Posterior cingulate gyrus (tissue), 11 donors: ENCODE measurements around the gene TAF1C.

Source experiments
- DNase-seq, 10 donors: peaks; one replicate each; pipeline versions ENCODE4 v3.0.0 to v3.0.0-alpha.2; 2020 to 2021; ENCODE audit warnings: mixed read lengths in 3 of 10
- intact Hi-C: fragments of 100-400 bp; cut with DNase I; formaldehyde crosslinking; loops from one replicate; pipeline ENCODE4 v1.15.1; 2023

Gene TAF1C

DNA sequence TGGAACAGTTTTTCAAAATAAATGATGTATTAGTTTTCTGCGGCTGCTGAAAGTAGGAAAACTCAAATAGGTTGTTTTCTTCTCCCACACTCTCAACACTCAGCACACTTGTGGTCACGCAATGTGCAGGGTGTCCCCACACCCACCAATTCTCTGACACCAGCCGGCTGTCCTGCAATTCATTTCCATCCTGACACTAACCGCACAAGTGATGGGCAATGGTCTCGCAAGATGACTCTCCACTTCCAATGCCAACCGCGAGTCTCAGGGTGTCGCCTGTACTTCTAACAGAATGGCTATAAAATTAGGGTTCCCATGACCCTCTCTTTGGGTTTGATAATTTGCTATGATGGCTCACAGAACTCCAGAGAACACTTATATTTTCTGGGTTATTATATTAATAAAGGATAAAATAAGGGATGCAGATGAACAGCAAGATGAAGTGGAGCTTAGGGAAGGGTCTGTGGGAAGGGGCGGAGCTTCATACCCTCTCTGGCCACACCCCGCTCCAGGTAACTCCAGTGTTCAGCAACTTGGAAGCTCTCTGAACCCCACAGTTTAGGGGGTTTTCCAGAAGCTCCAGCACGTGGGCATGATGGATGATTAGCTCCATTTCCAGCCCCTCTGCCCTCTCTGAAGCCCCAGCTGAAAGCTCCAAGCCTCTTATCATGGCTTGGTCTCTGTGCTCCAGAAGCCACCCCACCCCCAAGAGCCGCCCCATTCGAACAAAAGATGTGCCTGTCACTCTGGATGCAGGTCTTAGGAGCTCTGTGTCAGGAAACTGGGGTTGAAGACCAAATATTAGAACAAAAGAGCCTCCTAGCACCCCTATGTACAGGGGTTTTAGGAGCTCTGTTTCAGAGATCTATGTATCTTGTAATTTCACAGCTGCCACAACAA is 19.8 kb downstream of the TAF1C start:
- intact Hi-C loops, result no loop called here
- DNase-seq, result peak in 1 of 10 donors; percentile 31

- peak in 1 of 10 donors; percentile 43 for DNase-seq
- intact Hi-C loops, result no loop called here
Measured at GRCh38 chr16:84165746-84166145, 21.1 kb downstream of the TAF1C start.

- intact Hi-C loops, result no loop called here
- no peak for DNase-seq
Measured at GRCh38 chr16:84161801-84162200, 25.1 kb downstream of the TAF1C start.

- DNase-seq, result peak in 1 of 10 donors; percentile 56
- intact Hi-C loops, result no loop called here
Measured at GRCh38 chr16:84161037-84161436, 25.8 kb downstream of the TAF1C start.

DNA sequence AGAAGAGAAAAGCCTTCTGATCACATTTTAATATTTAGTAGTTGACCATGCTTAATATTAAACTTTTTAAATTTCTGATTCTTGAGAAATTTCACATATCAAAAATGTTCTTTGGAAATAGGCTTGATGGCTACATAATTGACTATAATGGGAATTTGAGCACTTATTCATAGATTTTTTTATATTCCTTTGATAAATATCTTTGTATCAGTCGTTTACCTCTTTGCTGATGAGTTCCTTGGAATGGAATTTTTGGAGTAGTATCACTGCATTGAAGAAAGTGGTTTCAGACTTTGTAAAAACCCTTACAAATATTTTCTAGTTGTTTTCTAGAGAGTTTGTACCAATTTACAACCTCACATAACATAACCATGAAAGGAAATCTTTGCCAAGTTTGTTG is 27.1 kb downstream of the TAF1C start:
- intact Hi-C loops, result no loop called here
- DNase-seq, result no peak

GRCh38 chr16:84159007-84159406 is 27.9 kb downstream of the TAF1C start:
- intact Hi-C loops, result no loop called here
- peak in 1 of 10 donors; percentile 50 for DNase-seq

- intact Hi-C loops, result no loop called here
- DNase-seq, result no peak
Measured at GRCh38 chr16:84156342-84156784, 30.5 kb downstream of the TAF1C start.

DNA sequence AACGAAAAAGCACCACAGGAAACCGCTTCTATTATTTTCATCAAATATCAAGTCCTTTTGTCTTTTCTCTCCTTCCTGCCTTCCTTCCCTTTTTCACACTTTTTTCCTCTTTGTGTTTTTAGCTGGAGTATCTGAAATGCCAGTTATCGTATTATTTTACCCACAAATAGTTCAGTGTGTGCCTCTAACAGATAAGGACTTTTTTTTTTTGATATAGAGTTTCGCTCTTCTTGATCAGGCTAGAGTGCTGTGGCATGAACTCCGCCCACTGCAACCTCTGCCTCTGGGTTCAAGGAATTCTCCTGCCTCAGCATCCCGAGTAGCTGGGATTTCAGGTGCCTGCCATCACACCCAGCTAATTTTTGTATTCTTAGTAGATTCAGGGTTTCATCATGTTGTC is 31.1 kb downstream of the TAF1C start:
- DNase-seq, result no peak
- intact Hi-C loops, result no loop called here

DNA sequence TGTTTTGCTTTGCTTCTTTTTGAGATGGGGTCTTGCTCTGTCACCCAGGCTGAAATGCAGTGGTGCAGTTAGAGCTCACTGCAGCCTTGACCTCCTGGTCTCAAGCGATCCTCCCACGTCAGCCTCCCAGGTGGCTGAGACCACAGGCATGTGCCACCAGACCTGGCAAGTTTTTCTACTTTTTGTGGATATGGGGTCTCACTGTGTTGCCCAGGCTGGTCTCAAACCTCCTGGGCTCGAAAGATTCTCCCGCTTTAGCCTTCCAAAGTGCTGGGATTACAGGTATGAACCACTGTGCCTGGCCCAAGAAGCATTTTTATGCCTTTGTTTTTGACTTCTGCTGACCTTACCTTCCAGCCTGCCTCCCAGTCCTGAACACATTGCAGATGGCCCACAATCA is 31.6 kb downstream of the TAF1C start:
- no peak for DNase-seq

GRCh38 chr16:84153660-84154214 is 33.1 kb downstream of the TAF1C start:
- intact Hi-C loops, result no loop called here
- DNase-seq, result no peak

More for the DNA sequence above, 31.6 kb downstream of the TAF1C start:
- intact Hi-C loops, result no loop called here

- intact Hi-C loops, result no loop called here
- peak in 1 of 10 donors; percentile 18 for DNase-seq
Measured at GRCh38 chr16:84150926-84151325, 35.9 kb downstream of the TAF1C start.

GRCh38 chr16:84144859-84145639 is 41.8 kb downstream of the TAF1C start, which contains the start of the genes DNAAF1 and HSDL1:
TSS of gene DNAAF1 (plus strand) at chr16:84145308. CDS start at chr16:84145441, 133 bp downstream.
TSS of gene HSDL1 (minus strand) at chr16:84145177. CDS start at chr16:84131321, 13,856 bp downstream.
- intact Hi-C loops, result loop anchor here (2.0 to 5.0 kb wide), 2 partner anchors 28 to 42 kb away; partner anchors contain the start of genes MBTPS1 and TAF1C
- DNase-seq, result peak; percentile 85 to 99 (median 94)

GRCh38 chr16:84144209-84144858 is 42.5 kb downstream of the TAF1C start:
- peak; percentile 20 to 93 (median 55) for DNase-seq

GRCh38 chr16:84143784-84144199 is 43.1 kb downstream of the TAF1C start:
- intact Hi-C loops, result loop anchor here (2.0 to 5.0 kb wide), 2 partner anchors 27 to 44 kb away; partner anchors contain the start of genes MBTPS1 and TAF1C
- DNase-seq, result peak in 1 of 10 donors; percentile 59

More at GRCh38 chr16:84144209-84144858, 42.5 kb downstream of the TAF1C start:
- intact Hi-C loops, result loop anchor here (2.0 to 5.0 kb wide), 2 partner anchors 28 to 43 kb away; partner anchors contain the start of genes MBTPS1 and TAF1C

- intact Hi-C loops, result loop anchor here (5.0 kb wide), 1 partner anchor 44 kb away; the partner anchor contains the start of gene TAF1C
Measured at GRCh38 chr16:84143081-84143480, 43.8 kb downstream of the TAF1C start.

DNA sequence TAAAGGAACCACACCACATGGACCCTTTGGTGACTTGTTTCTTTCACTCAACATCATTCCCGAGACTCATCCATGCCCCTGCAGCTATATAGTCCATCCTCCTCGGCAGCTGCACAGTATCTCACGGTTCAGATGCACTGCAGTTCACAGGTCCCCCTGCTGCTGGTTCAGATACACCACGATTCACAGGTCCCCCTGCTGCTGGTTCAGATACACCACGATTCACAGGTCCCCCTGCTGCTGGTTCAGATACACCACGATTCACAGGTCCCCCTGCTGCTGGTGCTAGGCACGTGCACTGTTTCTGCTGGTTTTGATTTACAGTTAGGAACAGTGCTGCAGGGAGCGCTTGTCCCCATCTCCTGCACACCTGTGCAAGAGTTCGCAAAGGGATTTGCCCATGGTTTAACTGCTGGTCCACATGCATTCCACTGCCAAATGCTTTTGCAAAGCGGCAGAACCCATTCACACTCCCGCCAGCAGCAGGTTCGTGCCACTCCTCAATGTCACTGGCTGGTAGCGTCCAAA is 45.6 kb downstream of the TAF1C start:
- DNase-seq, result no peak
- intact Hi-C loops, result loop anchor here (5.0 kb wide), 1 partner anchor 46 kb away; the partner anchor contains the start of gene TAF1C

More at GRCh38 chr16:84143081-84143480, 43.8 kb downstream of the TAF1C start:
- no peak for DNase-seq

DNA sequence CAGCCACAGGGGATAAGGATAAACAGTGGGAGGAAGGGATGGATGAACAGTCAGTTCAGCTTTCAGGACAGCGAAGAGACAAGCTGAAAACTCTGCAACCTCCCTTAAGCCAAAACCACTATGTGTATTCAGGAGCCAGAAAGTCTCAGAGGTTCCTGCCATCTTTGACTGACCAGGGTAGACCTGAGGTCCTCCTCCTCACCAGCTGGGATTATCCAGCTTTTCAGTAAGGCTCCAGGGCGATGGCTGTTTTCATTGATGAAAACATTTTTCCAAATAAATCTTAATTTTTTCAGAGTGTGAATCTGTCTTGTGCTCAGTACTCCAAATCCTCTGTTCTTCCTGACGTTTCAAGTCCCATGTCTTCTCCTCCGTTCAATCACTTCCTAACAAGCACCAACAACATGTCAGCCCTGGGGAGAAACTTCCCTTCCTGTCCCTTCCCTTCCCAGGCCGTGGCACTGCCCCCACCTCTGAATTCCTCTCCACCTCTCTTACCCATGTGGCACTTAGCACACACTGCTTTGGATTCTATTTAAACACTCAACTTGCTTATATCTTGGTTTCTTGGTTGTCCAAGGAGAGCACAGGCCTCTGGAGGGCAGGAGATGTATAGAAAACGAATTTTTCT is 47.1 kb downstream of the TAF1C start:
- intact Hi-C loops, result loop anchor here (5.0 kb wide), 1 partner anchor 48 kb away; the partner anchor contains the start of gene TAF1C
- no peak for DNase-seq

DNA sequence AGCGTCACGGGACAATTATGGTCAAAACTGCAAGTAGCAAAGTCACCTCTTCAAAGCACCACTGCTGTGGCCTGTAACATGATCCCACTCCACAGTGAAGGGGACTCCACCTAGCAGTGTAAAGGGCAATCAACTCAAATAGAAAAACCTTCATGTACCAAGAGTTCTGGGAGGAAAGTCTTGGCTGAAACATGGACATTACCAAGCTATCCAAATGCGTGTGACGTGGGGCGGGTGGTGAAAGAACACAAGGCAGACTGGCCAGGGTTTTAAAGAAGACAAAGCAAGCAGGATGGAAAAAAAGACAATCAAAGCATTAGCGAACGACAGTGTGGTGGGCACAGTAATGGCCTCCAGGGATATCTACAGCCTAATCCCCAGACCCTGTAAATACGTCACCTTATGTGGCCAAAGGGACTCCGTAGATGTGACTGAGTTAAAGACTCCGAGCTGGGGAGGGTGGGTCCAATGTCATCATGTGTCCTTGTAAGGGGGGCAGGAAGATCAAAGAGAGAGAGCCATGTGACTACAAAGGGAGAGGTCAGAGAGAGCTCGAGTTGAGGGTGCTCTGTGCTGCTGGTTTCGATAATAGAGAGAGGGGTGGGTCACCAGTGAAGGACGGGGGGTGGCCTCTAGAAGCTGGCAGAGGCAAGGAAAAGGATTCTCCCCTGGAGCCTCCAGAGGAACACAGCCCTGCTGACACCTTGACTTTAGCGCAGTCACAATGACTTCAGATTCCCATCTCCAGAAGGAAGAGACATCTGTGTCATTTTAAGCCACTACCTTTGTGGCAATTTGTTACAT is 47.8 kb downstream of the TAF1C start:
- DNase-seq, result no peak
- intact Hi-C loops, result no loop called here
